HCT116 (cell line): ENCODE measurements around the gene TGFBI. TPM values are rescaled to one million over a fixed set of nuclear protein-coding genes. Genes with fewer than 3 reads are reported as not detected.

Source experiments
- ATAC-seq: fragments of 200-7000 bp; cut with Tn5 transposase; 2 replicates; pipeline ENCODE4 v1.9.1; 2020; ENCODE audit warnings: mild to moderate bottlenecking, moderate library complexity
- BruUV-seq: library from RNA; stranded (reverse); fragments of 400-500 nt; replicated peaks from 2 replicates; lab custom pipeline; 2021; lab: Mats Ljungman, UMichigan
- CTCF ChIA-PET: fragments of 300-600 bp; sonication (Branson Sonifier 250); formaldehyde crosslinking; loops from one replicate; lab custom pipeline; 2021; ENCODE audit warnings: antibody characterized with exemption; lab: Charles Lee
- POLR2A ChIA-PET: fragments of 300-600, 350-600 bp; sonication (Branson Sonifier 250); formaldehyde crosslinking; loops from one replicate; lab custom pipeline; 2021; ENCODE audit warnings: antibody characterized with exemption; lab: Charles Lee
- RAD21 ChIA-PET, 2 experiments: fragments of 300-600 bp; sonication (Branson Sonifier 250); formaldehyde crosslinking; loops; one replicate each; lab custom pipeline; 2023; ENCODE audit warnings: low total read pairs in 2 of 2; ENCODE audit not compliant: uncharacterized antibody in 2 of 2, unreplicated experiment in 2 of 2, low non-redundant PET in 1 of 2; lab: Charles Lee
- DNase-seq: peaks from one replicate; pipeline ENCODE4 v3.0.0-alpha.2; 2010; ENCODE audit warnings: low read depth, low spot score
- H2AFZ ChIP-seq: fragments of 200-600 bp; shearing (Covaris generic), sonication (generic); 2 replicates; pipeline ENCODE4 v1.6.1; 2017; ENCODE audit warnings: low read depth, mixed run types, mixed read lengths, antibody characterized with exemption, low read length; ENCODE audit not compliant: poor library complexity, severe bottlenecking
- H3K27ac ChIP-seq: 2 replicates; pipeline ENCODE4 v1.5.1; 2012; ENCODE audit warnings: low read depth, low read length
- H3K27me3 ChIP-seq: fragments of 200-600 bp; sonication (generic); 2 replicates; pipeline ENCODE4 v1.6.1; 2016; ENCODE audit warnings: mixed run types, low read length, mixed read lengths; ENCODE audit not compliant: insufficient read depth
- H3K36me3 ChIP-seq, 2 experiments: fragments of 200-500 bp in 1 of 2; fragments of 200-600 bp in 1 of 2; sonication (Bioruptor generic) in 1 of 2; sonication (generic) in 1 of 2; 2 replicates each; pipeline versions ENCODE4 v1.5.1 to v1.6.1; 2014 to 2016; ENCODE audit warnings: low read length in 2 of 2, inconsistent platforms in 1 of 2, mixed read lengths in 1 of 2, mixed run types in 1 of 2; ENCODE audit not compliant: insufficient read depth in 2 of 2, control insufficient read depth in 1 of 2
- H3K4me1 ChIP-seq, 2 experiments: fragments of 200-600 bp in 1 of 2; sonication (generic) in 1 of 2; 2 replicates each; pipeline versions ENCODE4 v1.5.1 to v1.6.1; 2012 to 2017; ENCODE audit warnings: low read length in 2 of 2, inconsistent platforms in 1 of 2, mild to moderate bottlenecking in 1 of 2, mixed read lengths in 1 of 2, mixed run types in 1 of 2, moderate library complexity in 1 of 2; ENCODE audit not compliant: insufficient read depth in 2 of 2, control insufficient read depth in 1 of 2
- H3K4me2 ChIP-seq: fragments of 200-600 bp; sonication (generic); 2 replicates; pipeline ENCODE4 v1.6.1; 2017; ENCODE audit warnings: mixed run types, low read length, mixed read lengths
- H3K4me3 ChIP-seq, 2 experiments: fragments of 200-600 bp in 1 of 2; sonication (generic) in 1 of 2; replicated peaks in 1 of 2; 2 replicates each; pipeline ENCODE4 v1.5.1; 2011 to 2016; ENCODE audit warnings: low read length in 2 of 2, control low read depth in 1 of 2, low read depth in 1 of 2, mild to moderate bottlenecking in 1 of 2, mixed read lengths in 1 of 2, mixed run types in 1 of 2
- H3K79me2 ChIP-seq: fragments of 200-600 bp; sonication (generic); 2 replicates; pipeline ENCODE4 v1.6.1; 2017; ENCODE audit warnings: mild to moderate bottlenecking, mixed run types, low read length, moderate library complexity, mixed read lengths; ENCODE audit not compliant: insufficient read depth
- H3K9ac ChIP-seq: fragments of 200-600 bp; sonication (generic); 2 replicates; pipeline ENCODE4 v1.6.1; 2016; ENCODE audit warnings: low read length, mixed read lengths
- H3K9me2 ChIP-seq: fragments of 200-600 bp; sonication (generic), shearing (Covaris generic); 2 replicates; pipeline ENCODE4 v1.6.1; 2017; ENCODE audit warnings: mixed run types, mild to moderate bottlenecking, moderate library complexity; ENCODE audit not compliant: insufficient read depth
- H3K9me3 ChIP-seq, 2 experiments: fragments of 200-500 bp in 1 of 2; fragments of 200-600 bp in 1 of 2; sonication (Bioruptor generic) in 1 of 2; sonication (generic) in 1 of 2; 2 replicates each; pipeline ENCODE4 v1.6.1; 2014 to 2017; ENCODE audit warnings: low read length in 2 of 2, mixed read lengths in 2 of 2, inconsistent platforms in 1 of 2, low read depth in 1 of 2, mild to moderate bottlenecking in 1 of 2, mixed run types in 1 of 2, moderate library complexity in 1 of 2; ENCODE audit not compliant: control insufficient read depth in 1 of 2, insufficient read depth in 1 of 2
- H4K20me1 ChIP-seq: fragments of 200-600 bp; sonication (generic), shearing (Covaris generic); 2 replicates; pipeline ENCODE4 v1.6.1; 2017; ENCODE audit warnings: mixed run types, mild to moderate bottlenecking, moderate library complexity; ENCODE audit not compliant: insufficient read depth
- ATF3 ChIP-seq: IDR thresholded peaks from 2 replicates; pipeline ENCODE4 v1.6.1; 2012
- EGR1 ChIP-seq: IDR thresholded peaks from 2 replicates; pipeline ENCODE4 v1.6.1; 2012; ENCODE audit warnings: low read depth
- POLR2AphosphoS5 ChIP-seq: IDR thresholded peaks from 2 replicates; pipeline ENCODE4 v1.6.1; 2011; ENCODE audit warnings: mild to moderate bottlenecking, low read depth, low read length, moderate library complexity
- REST ChIP-seq: IDR thresholded peaks from 2 replicates; pipeline ENCODE4 v1.6.1; 2012; ENCODE audit warnings: low read depth
- SP1 ChIP-seq: IDR thresholded peaks from 2 replicates; pipeline ENCODE4 v1.6.1; 2012; ENCODE audit warnings: low read depth
- intact Hi-C: fragments of 100-400 bp; cut with micrococcal nuclease; formaldehyde crosslinking; loops from 2 replicates; pipeline ENCODE4 v1.10.0; 2022
- total RNA-seq: library from RNA; stranded (reverse); gene quantifications from one replicate; pipeline ENCODE4 v1.2.1, GENCODE V29; 2021; ENCODE audit not compliant: unreplicated experiment

TGFBI gene
- total RNA-seq, 1 experiment from 2014 or later: 0.64 TPM

- no peaks in the 10 kb centered on the region for H4K20me1 ChIP-seq
- RAD21 ChIA-PET: no interaction called here
- no peak overlapping the region for H3K27ac ChIP-seq
- ATAC-seq (no peak), DNase-seq (no peak)
- H3K9me2 ChIP-seq: no peaks in the 10 kb centered on the region
- no peak overlapping the region for H3K9ac ChIP-seq
- no peaks in the 10 kb centered on the region for H3K36me3 ChIP-seq
- POLR2A ChIA-PET: no interaction called here
- H3K9me3 ChIP-seq: no peaks in the 10 kb centered on the region
- intact Hi-C loops: loop anchor here (5.0 to 10.0 kb wide), 3 partner anchors 34 to 597 kb away; partner anchors contain the start of gene TIFAB
- no peak overlapping the region for H3K4me3 ChIP-seq
- no TSS peak for BruUV-seq
- peaks cover 14 to 30% of the 10 kb centered on the region in 2 experiments for H3K4me1 ChIP-seq
- TF ChIP-seq ATF3: no peak
- TF ChIP-seq EGR1: no peak
- TF ChIP-seq REST: no peak
- no peak for TF ChIP-seq POLR2AphosphoS5
- TF ChIP-seq SP1: no peak
- H2AFZ ChIP-seq: no peak overlapping the region
- CTCF ChIA-PET: no interaction called here
- H3K4me2 ChIP-seq: no peak overlapping the region
- peaks cover 19% of the 10 kb centered on the region; the same call in 1 of the 2 replicates for H3K27me3 ChIP-seq
- no peaks in the 10 kb centered on the region for H3K79me2 ChIP-seq
Measured at GRCh38 chr5:136051486-136052220, 22.9 kb downstream of the TGFBI start.
